HEK293 (cell line): ENCODE measurements around the gene CLDN7.

Experiments used
- GLI2 ChIP-seq: fragments of 450-650 bp; formaldehyde crosslinking; IDR thresholded peaks from 2 replicates; pipeline ENCODE4; 2017; ENCODE audit warnings: missing biosample characterization, missing genetic modification characterization, low read depth, borderline replicate concordance
- KLF7 ChIP-seq: fragments of 450-650 bp; formaldehyde crosslinking; IDR thresholded peaks from 2 replicates; pipeline ENCODE4 v1.5.1; 2016; ENCODE audit warnings: missing biosample characterization, missing genetic modification characterization, borderline replicate concordance
- MYNN ChIP-seq: fragments of 450-650 bp; formaldehyde crosslinking; IDR thresholded peaks from 2 replicates; pipeline ENCODE4 v1.5.1; 2016; ENCODE audit warnings: missing biosample characterization, missing genetic modification characterization, borderline replicate concordance
- SCRT1 ChIP-seq: fragments of 450-650 bp; formaldehyde crosslinking; IDR thresholded peaks from 2 replicates; pipeline ENCODE4 v1.5.1; 2016; ENCODE audit warnings: missing biosample characterization, missing genetic modification characterization, borderline replicate concordance
- ZBTB1 ChIP-seq: fragments of 450-650 bp; formaldehyde crosslinking; IDR thresholded peaks from 2 replicates; pipeline ENCODE4 v1.5.1; 2016; ENCODE audit warnings: missing biosample characterization, missing genetic modification characterization
- ZBTB10 ChIP-seq: fragments of 450-650 bp; formaldehyde crosslinking; IDR thresholded peaks from 2 replicates; pipeline ENCODE4 v1.5.1; 2016; ENCODE audit warnings: missing biosample characterization, missing genetic modification characterization
- ZBTB26 ChIP-seq: fragments of 450-650 bp; formaldehyde crosslinking; optimal IDR thresholded peaks from 2 replicates; pipeline ENCODE3; 2016; ENCODE audit warnings: missing biosample characterization, mild to moderate bottlenecking, missing genetic modification characterization
- ZBTB48 ChIP-seq: fragments of 450-650 bp; formaldehyde crosslinking; IDR thresholded peaks from 2 replicates; pipeline ENCODE4 v1.5.1; 2016; ENCODE audit warnings: missing biosample characterization, missing genetic modification characterization
- ZFHX2 ChIP-seq: fragments of 450-650 bp; formaldehyde crosslinking; conservative IDR thresholded peaks from 2 replicates; pipeline ENCODE4 v1.5.1; 2016; ENCODE audit warnings: missing biosample characterization, missing genetic modification characterization
- ZNF121 ChIP-seq: fragments of 450-650 bp; formaldehyde crosslinking; IDR thresholded peaks from 2 replicates; pipeline ENCODE4 v1.5.1; 2016; ENCODE audit warnings: missing biosample characterization, missing genetic modification characterization
- ZNF146 ChIP-seq: fragments of 450-650 bp; formaldehyde crosslinking; IDR thresholded peaks from 2 replicates; pipeline ENCODE4 v1.5.1; 2016; ENCODE audit warnings: missing biosample characterization, missing genetic modification characterization
- ZNF16 ChIP-seq: fragments of 450-650 bp; formaldehyde crosslinking; IDR thresholded peaks from 2 replicates; pipeline ENCODE4 v1.5.1; 2016; ENCODE audit warnings: low read depth, missing biosample characterization, missing genetic modification characterization
- ZNF2 ChIP-seq: fragments of 450-650 bp; formaldehyde crosslinking; IDR thresholded peaks from 2 replicates; pipeline ENCODE4 v1.5.1; 2016; ENCODE audit warnings: missing biosample characterization, missing genetic modification characterization
- ZNF248 ChIP-seq: fragments of 450-650 bp; formaldehyde crosslinking; IDR thresholded peaks from 2 replicates; pipeline ENCODE4 v1.5.1; 2017; ENCODE audit warnings: missing biosample characterization, missing genetic modification characterization
- ZNF324 ChIP-seq: fragments of 450-650 bp; formaldehyde crosslinking; IDR thresholded peaks from 2 replicates; pipeline ENCODE4 v1.5.1; 2016; ENCODE audit warnings: missing biosample characterization, missing genetic modification characterization
- ZNF37A ChIP-seq: fragments of 450-650 bp; IDR thresholded peaks from 2 replicates; pipeline ENCODE4 v1.5.1; 2018; ENCODE audit warnings: missing biosample characterization, missing genetic modification characterization
- ZNF544 ChIP-seq: fragments of 450-650 bp; formaldehyde crosslinking; IDR thresholded peaks from 2 replicates; pipeline ENCODE4 v1.5.0; 2017; ENCODE audit warnings: missing biosample characterization, missing genetic modification characterization
- ZNF596 ChIP-seq: fragments of 450-650 bp; IDR thresholded peaks from 2 replicates; pipeline ENCODE4 v1.5.0; 2018; ENCODE audit warnings: missing biosample characterization, mild to moderate bottlenecking, missing genetic modification characterization, moderate library complexity
- ZNF600 ChIP-seq: fragments of 450-650 bp; formaldehyde crosslinking; IDR thresholded peaks from 2 replicates; pipeline ENCODE4 v1.5.1; 2016; ENCODE audit warnings: missing biosample characterization, missing genetic modification characterization
- ZNF704 ChIP-seq: fragments of 450-650 bp; formaldehyde crosslinking; IDR thresholded peaks from 2 replicates; pipeline ENCODE4 v1.5.1; 2016; ENCODE audit warnings: missing biosample characterization, missing genetic modification characterization
- ZNF837 ChIP-seq: fragments of 450-650 bp; formaldehyde crosslinking; IDR thresholded peaks from 2 replicates; pipeline ENCODE4 v1.5.1; 2016; ENCODE audit warnings: missing biosample characterization, missing genetic modification characterization
- ZNF843 ChIP-seq: fragments of 450-650 bp; formaldehyde crosslinking; IDR thresholded peaks from 2 replicates; pipeline ENCODE4 v1.5.1; 2016; ENCODE audit warnings: missing biosample characterization, missing genetic modification characterization
- TF ChIP-seq, protein P1 (sequence below): fragments of 450-650 bp; formaldehyde crosslinking; IDR thresholded peaks from 2 replicates; pipeline ENCODE4 v1.5.1; 2016; ENCODE audit warnings: missing biosample characterization, missing genetic modification characterization, borderline replicate concordance
- TF ChIP-seq, protein P2 (sequence below): fragments of 450-650 bp; formaldehyde crosslinking; IDR thresholded peaks from 2 replicates; pipeline ENCODE4 v1.5.1; 2016; ENCODE audit warnings: missing biosample characterization, missing genetic modification characterization
- TF ChIP-seq, protein P3 (sequence below): fragments of 450-650 bp; formaldehyde crosslinking; IDR thresholded peaks from 2 replicates; pipeline ENCODE4 v1.5.1; 2016; ENCODE audit warnings: missing biosample characterization, missing genetic modification characterization

CLDN7 gene

GRCh38 chr17:7239091-7240027 lies 22.9 kb downstream of the CLDN7 start, which contains the start of gene PHF23 (continued):
- no peak for TF ChIP-seq KLF7 (tag by site-specific recombination)
- TF ChIP-seq ZNF704 (tag by site-specific recombination), result no peak
- no peak for TF ChIP-seq ZNF544 (tag by site-specific recombination)
- TF ChIP-seq SCRT1, result no peak
- TF ChIP-seq ZNF37A (tag by site-specific recombination), result no peak
- no peak for TF ChIP-seq ZNF837 (tag by site-specific recombination)
- peak; percentile 73 for TF ChIP-seq ZBTB10 (tag by site-specific recombination)
- no peak for TF ChIP-seq ZNF16 (tag by site-specific recombination)
- TF ChIP-seq ZNF596 (tag by site-specific recombination), result no peak
- 0 out of 2 replicates have a peak, but pooled peaks have one; percentile 47 for TF ChIP-seq ZNF843 (tag by site-specific recombination)
- TF ChIP-seq ZNF600, result peak; percentile 78
- TF ChIP-seq GLI2 (tag by site-specific recombination), result no peak
- TF ChIP-seq ZNF324, result no peak; the same call in 1 of the 2 replicates
- no peak for TF ChIP-seq ZNF2 (tag by site-specific recombination)
- TF ChIP-seq, protein P1, sequence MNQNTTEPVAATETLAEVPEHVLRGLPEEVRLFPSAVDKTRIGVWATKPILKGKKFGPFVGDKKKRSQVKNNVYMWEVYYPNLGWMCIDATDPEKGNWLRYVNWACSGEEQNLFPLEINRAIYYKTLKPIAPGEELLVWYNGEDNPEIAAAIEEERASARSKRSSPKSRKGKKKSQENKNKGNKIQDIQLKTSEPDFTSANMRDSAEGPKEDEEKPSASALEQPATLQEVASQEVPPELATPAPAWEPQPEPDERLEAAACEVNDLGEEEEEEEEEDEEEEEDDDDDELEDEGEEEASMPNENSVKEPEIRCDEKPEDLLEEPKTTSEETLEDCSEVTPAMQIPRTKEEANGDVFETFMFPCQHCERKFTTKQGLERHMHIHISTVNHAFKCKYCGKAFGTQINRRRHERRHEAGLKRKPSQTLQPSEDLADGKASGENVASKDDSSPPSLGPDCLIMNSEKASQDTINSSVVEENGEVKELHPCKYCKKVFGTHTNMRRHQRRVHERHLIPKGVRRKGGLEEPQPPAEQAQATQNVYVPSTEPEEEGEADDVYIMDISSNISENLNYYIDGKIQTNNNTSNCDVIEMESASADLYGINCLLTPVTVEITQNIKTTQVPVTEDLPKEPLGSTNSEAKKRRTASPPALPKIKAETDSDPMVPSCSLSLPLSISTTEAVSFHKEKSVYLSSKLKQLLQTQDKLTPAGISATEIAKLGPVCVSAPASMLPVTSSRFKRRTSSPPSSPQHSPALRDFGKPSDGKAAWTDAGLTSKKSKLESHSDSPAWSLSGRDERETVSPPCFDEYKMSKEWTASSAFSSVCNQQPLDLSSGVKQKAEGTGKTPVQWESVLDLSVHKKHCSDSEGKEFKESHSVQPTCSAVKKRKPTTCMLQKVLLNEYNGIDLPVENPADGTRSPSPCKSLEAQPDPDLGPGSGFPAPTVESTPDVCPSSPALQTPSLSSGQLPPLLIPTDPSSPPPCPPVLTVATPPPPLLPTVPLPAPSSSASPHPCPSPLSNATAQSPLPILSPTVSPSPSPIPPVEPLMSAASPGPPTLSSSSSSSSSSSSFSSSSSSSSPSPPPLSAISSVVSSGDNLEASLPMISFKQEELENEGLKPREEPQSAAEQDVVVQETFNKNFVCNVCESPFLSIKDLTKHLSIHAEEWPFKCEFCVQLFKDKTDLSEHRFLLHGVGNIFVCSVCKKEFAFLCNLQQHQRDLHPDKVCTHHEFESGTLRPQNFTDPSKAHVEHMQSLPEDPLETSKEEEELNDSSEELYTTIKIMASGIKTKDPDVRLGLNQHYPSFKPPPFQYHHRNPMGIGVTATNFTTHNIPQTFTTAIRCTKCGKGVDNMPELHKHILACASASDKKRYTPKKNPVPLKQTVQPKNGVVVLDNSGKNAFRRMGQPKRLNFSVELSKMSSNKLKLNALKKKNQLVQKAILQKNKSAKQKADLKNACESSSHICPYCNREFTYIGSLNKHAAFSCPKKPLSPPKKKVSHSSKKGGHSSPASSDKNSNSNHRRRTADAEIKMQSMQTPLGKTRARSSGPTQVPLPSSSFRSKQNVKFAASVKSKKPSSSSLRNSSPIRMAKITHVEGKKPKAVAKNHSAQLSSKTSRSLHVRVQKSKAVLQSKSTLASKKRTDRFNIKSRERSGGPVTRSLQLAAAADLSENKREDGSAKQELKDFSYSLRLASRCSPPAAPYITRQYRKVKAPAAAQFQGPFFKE (tag by site-specific recombination), result 0 out of 2 replicates have a peak, but pooled peaks have one; percentile 65
- no peak for TF ChIP-seq ZBTB1 (tag by site-specific recombination)
- TF ChIP-seq ZNF121, result no peak
- TF ChIP-seq, protein P2, sequence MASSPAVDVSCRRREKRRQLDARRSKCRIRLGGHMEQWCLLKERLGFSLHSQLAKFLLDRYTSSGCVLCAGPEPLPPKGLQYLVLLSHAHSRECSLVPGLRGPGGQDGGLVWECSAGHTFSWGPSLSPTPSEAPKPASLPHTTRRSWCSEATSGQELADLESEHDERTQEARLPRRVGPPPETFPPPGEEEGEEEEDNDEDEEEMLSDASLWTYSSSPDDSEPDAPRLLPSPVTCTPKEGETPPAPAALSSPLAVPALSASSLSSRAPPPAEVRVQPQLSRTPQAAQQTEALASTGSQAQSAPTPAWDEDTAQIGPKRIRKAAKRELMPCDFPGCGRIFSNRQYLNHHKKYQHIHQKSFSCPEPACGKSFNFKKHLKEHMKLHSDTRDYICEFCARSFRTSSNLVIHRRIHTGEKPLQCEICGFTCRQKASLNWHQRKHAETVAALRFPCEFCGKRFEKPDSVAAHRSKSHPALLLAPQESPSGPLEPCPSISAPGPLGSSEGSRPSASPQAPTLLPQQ, result no peak
- TF ChIP-seq MYNN (tag by site-specific recombination), result no peak
- no peak for TF ChIP-seq ZNF146 (tag by site-specific recombination)
- peak; percentile 63 for TF ChIP-seq ZBTB26 (tag by site-specific recombination)
- no peak for TF ChIP-seq ZNF248
- TF ChIP-seq, protein P3, sequence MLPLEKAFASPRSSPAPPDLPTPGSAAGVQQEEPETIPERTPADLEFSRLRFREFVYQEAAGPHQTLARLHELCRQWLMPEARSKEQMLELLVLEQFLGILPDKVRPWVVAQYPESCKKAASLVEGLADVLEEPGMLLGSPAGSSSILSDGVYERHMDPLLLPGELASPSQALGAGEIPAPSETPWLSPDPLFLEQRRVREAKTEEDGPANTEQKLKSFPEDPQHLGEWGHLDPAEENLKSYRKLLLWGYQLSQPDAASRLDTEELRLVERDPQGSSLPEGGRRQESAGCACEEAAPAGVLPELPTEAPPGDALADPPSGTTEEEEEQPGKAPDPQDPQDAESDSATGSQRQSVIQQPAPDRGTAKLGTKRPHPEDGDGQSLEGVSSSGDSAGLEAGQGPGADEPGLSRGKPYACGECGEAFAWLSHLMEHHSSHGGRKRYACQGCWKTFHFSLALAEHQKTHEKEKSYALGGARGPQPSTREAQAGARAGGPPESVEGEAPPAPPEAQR (tag by site-specific recombination), result no peak
- TF ChIP-seq ZBTB48 (tag by site-specific recombination), result no peak
- peak; percentile 89 for TF ChIP-seq ZFHX2 (tag by site-specific recombination)
